HG03354 (cell line): ENCODE data around the gene ZCCHC3.
"Not testable (repeated sequence)": the region's sequence is repeated elsewhere in the genome, so short reads cannot be mapped to it uniquely, and the experiment has no call there.

Experiments used
- ATAC-seq: cut with Tn5 transposase; IDR thresholded peaks from one replicate; pipeline ENCODE4 v1.9.1; 2021; ENCODE audit warnings: mild to moderate bottlenecking; ENCODE audit not compliant: unreplicated experiment, poor library complexity, severe bottlenecking

ZCCHC3 gene

GRCh38 chr20:330233-331149, 33.1 kb downstream of the ZCCHC3 start:
- peak; percentile 28 for ATAC-seq

DNA sequence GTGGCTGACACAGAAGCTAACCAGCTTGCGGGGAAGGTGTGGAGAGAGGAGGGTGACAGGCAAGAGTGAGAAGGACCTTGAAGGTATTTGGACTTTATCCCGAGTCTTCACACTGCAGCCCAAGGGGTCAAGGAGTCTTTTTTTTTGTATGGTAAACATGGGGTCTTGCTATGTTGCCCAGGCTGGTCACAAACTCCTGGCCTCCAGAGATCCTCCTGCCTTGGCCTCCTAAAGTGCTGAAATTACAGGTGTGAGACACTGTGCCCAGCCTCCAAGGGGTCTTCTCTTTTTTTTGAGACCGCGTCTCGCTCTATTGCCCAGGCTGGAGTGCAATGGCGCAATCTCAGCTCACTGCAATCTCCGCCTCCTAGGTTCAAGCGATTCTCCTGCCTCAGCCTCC, 37.2 kb downstream of the ZCCHC3 start:
- ATAC-seq, result no peak

DNA sequence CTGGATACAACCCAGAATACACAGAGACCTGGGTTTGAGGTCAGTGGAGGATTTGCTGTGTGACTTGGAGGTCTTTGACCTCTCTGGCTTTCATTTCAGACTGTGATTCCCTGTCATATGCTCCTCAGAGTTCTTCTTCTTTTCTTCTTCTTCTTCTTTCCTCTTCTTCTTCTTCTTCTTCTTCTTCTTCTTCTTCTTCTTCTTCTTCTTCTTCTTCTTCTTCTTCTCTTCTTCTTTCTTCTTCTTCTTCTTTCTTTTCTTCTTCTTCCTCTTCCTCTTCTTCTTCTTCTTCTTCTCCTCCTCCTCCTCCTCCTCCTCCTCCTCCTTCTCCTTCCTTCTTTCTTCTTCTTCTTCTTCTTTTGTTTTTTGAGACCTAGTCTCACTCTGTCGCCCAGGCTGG, 38.7 kb downstream of the ZCCHC3 start:
- ATAC-seq, result not testable (repeated sequence)

DNA sequence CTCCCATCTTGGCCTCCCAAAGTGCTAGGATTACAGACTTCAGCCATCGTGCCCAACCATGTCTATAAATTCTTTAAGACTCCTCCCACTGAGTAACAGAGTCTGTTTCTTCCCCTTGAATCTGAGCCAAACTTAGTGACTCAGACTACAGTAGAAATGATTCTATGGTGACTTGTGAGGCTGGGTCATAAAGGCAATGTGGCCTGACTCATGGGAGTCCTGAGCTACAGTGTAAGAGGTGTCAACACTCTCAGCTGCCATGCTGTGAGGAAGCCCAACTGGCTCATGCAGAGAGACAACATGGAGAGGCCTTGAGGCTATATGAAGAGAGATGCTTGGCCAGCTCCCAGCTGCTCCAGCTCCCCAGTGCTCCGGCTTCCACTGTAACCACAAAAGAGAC, 44.3 kb downstream of the ZCCHC3 start:
- ATAC-seq, result no peak

DNA sequence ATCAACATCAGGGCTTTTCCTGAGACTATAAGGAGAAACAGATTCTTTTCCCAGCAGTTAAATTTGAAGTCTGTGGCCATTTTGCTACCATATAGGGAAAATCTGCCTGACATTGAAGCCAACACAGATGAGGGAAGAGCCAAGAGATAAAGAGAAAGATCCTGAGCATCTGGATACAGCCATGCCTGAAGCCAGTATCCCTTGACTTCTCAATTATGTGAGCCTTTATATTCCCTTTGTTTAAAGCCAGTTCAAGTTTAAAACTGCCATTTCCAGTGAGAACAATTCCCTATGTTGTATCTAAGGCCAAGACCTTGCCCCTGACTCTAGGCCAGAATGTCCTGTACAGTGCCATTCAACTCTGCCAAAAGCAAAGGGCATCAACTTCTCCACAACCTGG, 45.7 kb downstream of the ZCCHC3 start:
- ATAC-seq, result no peak

GRCh38 chr20:346033-346639, 48.8 kb downstream of the ZCCHC3 start:
- no peak for ATAC-seq

GRCh38 chr20:346640-347316, 49.4 kb downstream of the ZCCHC3 start, which contains the start of gene NRSN2:
Gene NRSN2 (plus strand): TSS chr20:347111. CDS start chr20:349644, 2,533 bp downstream.
- ATAC-seq, result peak; percentile 50

DNA sequence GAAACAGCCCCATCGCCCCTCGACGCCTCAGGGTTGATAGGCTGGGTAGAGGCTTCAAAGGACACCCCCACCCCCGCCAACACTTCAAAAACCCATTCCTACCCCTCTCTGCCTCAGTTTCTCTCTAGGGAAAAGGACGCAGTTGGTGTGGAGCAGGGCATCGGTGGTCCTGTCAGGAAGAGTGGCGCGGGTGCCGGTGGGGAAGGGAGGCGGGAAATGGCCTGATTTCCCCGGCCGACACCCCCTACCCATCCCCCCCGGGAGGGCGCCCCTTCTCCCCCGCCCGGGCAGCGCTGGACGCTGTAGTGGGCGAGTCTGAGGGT, 49.9 kb downstream of the ZCCHC3 start:
- no peak for ATAC-seq

- ATAC-seq, result peak; percentile 78
These were observed 50.5 kb downstream of the ZCCHC3 start for GRCh38 chr20:347640-348484.

GRCh38 chr20:348972-349841, 51.8 kb downstream of the ZCCHC3 start:
- ATAC-seq, result no peak
